Stimulated activated CD8-positive, alpha-beta memory T cell treated with anti-CD3 and anti-CD28 coated beads, Interleukin-4, amount 100 ng/mL, for 24 hours (primary cell): ENCODE results near the gene RNF20.

Experiments used
- DNase-seq: peaks from one replicate; pipeline ENCODE4 v3.0.0-alpha.2; 2020; ENCODE audit warnings: low read depth

Gene RNF20

DNA sequence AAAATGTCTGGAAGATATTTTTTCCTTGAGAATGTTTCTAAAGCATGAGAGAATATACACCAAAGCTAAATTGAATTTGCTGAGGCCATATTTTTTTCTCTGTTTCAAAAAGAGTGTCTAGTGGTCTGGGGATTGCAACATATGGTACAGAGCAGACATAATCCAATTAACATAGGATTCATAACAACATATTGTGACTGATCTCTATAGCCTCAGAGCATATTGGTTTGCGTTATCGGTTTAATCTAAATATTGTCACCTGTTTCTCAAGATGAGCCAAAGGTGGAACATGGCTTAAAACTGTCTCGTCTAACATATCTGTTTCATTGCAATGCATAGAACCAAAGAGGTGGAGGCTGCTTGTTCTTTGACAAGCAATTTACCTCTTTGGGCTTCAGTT is 57.2 kb downstream of the RNF20 start:
- no peak for DNase-seq

- no peak for DNase-seq
Measured at GRCh38 chr9:101591787-101592446, 58.3 kb downstream of the RNF20 start.

GRCh38 chr9:101592788-101593187 is 59.1 kb downstream of the RNF20 start:
- no peak for DNase-seq

DNA sequence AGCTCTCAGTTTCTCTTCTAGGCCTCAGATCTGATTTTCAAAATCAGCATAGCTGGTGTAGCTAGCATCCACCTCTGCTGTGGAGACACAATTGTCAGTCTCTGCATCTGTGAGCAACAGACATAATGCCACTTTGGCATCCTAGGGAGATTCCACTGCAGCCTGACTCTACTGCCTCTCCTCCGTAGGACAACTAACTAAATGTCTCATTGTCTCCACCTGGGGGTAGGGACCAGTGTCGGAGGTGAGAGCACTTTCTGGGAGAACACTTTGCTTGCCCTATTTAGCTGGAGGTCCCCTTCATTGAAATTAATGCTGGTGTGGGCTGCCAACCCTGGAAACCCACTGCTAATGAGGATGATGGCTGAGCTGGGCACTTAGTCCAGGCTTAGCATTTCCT is 59.7 kb downstream of the RNF20 start:
- DNase-seq: no peak

GRCh38 chr9:101594796-101595195 is 61.1 kb downstream of the RNF20 start, which contains the start of gene PPP3R2:
Gene PPP3R2 (minus strand): TSS chr9:101594969. CDS start chr9:101594921, 48 bp downstream.
- DNase-seq: no peak

GRCh38 chr9:101601904-101602765 is 68.5 kb downstream of the RNF20 start:
- DNase-seq: no peak

- DNase-seq: no peak
Measured at GRCh38 chr9:101604296-101604695, 70.6 kb downstream of the RNF20 start.

GRCh38 chr9:101605547-101605946 is 71.9 kb downstream of the RNF20 start:
- DNase-seq: no peak
